ENCODE data around the gene HELZ. TPM values are rescaled to one million over a fixed set of nuclear protein-coding genes. Genes with fewer than 3 reads are reported as not detected.
A peak's percentile ranks its signal among the peaks of the same experiment; 100 is the strongest.

Gene HELZ
- total RNA-seq, 1 experiment from 2014 or later = 31.3 TPM

DNA sequence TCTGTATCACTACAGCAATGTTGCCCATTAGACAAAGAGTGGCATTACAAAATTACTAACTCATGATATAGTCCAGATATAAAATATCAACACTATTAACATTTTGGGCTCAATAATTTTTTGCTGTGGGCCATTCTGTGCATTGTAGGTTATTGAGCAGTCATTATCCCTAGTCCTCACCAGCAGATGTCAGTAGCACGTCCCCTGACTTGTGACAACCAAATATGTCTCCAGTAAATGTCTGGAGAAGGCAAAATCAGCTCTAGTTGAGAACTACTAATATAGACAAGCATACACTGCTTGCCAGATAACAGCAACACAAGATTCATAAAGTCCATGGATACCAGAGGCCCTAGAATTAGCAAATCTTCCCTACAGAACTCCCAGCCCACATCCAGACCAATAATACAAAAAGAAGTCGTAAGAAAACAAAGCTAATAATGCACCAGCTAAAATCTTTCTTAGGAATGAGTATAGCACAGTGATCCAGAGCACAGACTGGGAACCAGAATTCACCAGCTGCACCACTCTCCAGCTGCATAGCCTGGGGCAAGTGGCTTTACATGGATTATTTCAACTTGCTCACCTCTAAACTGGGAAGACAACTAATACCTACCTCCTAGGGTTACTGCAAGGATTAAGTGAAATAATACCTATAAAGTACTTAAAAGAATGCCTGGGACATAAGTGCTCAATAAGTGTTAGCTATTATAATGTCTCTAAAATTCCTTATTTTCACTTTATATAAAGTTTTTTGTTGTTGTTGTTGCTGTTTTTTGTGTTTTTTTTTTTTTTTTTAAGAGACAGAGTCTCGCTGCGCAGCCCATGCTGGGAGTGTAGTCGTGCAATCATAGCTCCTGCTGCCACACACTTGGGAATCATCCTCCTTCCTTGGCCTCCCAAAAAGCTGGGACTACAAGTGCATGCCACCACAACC, 23.7 kb downstream of the HELZ start:
- DNase-seq = peak; percentile 54
- Histone ChIP-seq H3K9ac (ENCODE audit: low read length) (no peak overlapping the region), H3K27me3 (ENCODE audit: low read length) (no peaks in the 10 kb centered on the region), H3F3A (ENCODE audit: low read length, unreplicated experiment) (no peaks in the 10 kb centered on the region), H3K9me2 (replicated peaks; ENCODE audit: low read length) (no peaks in the 10 kb centered on the region), H2AFZ (ENCODE audit: low read length) (no peak overlapping the region), H4K20me1 (ENCODE audit: low read length) (peaks cover 8% of the 10 kb centered on the region; the same call in 1 of the 2 replicates), H3K4me3 (ENCODE audit: low read length) (no peak overlapping the region), H3K36me3 (ENCODE audit: low read depth, low read length) (peaks cover 33% of the 10 kb centered on the region), H3K79me2 (ENCODE audit: low read length) (peaks cover 72% of the 10 kb centered on the region), H3K4me1 (ENCODE audit: insufficient read depth, low read length) (peaks cover 9% of the 10 kb centered on the region), H3K27ac (ENCODE audit: low read length) (no peak overlapping the region), H3K4me2 (ENCODE audit: low read length) (no peak overlapping the region), H3K9me3 (ENCODE audit: low read length) (no peaks in the 10 kb centered on the region)
- no TSS peak for BruUV-seq (replicated peaks)
- intact Hi-C loops (cut with micrococcal nuclease) = loop anchor here (1.0 kb wide), 2 partner anchors 25 to 72 kb away; no protein-coding TSS in a partner anchor
- ChIA-PET POLR2A (ENCODE audit: unreplicated experiment) (interaction anchor here (0.6 kb wide), 1 partner anchor 157 kb away, joined by 10 read pairs; no protein-coding TSS in a partner anchor), CTCF (interaction anchor here (0.5 to 0.8 kb wide), 7 partner anchors 9 to 579 kb away, joined by 3 to 12 read pairs (median 5); no protein-coding TSS in a partner anchor)
- no peak for TF ChIP-seq EZH2 (IDR thresholded peaks at IDR 0.05; ENCODE audit: low read length, unreplicated experiment)
- no peak for TF ChIP-seq EZH2phosphoT487 (IDR thresholded peaks at IDR 0.05; ENCODE audit: borderline replicate concordance, low read length)
- TF ChIP-seq, protein P1, sequence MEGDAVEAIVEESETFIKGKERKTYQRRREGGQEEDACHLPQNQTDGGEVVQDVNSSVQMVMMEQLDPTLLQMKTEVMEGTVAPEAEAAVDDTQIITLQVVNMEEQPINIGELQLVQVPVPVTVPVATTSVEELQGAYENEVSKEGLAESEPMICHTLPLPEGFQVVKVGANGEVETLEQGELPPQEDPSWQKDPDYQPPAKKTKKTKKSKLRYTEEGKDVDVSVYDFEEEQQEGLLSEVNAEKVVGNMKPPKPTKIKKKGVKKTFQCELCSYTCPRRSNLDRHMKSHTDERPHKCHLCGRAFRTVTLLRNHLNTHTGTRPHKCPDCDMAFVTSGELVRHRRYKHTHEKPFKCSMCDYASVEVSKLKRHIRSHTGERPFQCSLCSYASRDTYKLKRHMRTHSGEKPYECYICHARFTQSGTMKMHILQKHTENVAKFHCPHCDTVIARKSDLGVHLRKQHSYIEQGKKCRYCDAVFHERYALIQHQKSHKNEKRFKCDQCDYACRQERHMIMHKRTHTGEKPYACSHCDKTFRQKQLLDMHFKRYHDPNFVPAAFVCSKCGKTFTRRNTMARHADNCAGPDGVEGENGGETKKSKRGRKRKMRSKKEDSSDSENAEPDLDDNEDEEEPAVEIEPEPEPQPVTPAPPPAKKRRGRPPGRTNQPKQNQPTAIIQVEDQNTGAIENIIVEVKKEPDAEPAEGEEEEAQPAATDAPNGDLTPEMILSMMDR (conservative IDR thresholded peaks at IDR 0.05; ENCODE audit: low read depth, low read length) = peak; percentile 69
- peak; percentile 66 for ATAC-seq

DNA sequence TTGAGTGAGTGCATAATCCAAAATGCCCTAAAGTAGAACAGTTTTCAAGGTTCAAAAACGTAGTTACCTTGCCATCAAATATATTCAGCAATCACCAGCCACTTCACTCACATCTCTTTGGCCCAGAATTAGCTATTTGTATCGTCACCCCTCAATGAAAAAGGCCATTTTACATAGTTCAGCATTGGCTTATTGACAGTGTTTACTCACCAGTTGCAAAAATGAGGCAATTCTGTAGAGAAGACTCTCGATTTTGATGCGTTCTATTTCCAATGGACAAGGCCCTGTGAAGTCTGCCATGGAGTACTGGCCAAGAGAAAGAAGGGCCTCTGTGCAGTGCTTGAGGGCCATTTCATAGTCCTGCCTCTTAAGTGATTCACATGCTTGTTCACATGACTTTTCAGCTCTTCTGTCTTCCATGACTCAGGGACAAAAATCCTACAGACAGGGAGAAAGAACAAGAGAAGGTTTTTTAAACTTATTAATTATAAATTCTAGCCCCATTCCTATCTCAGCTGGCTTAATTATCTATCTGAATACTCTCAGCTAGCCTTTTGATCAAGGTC, 26.5 kb downstream of the HELZ start:
- CTCF ChIA-PET = no interaction called here
- no peak overlapping the region for H3K9ac ChIP-seq (ENCODE audit: low read length)

More for the DNA sequence above, 26.5 kb downstream of the HELZ start:
- Histone ChIP-seq H3K4me3 (ENCODE audit: low read length) (no peak overlapping the region), H3K36me3 (ENCODE audit: low read depth, low read length) (peaks cover 30% of the 10 kb centered on the region), H3K79me2 (ENCODE audit: low read length) (peaks cover 44% of the 10 kb centered on the region), H3K27ac (ENCODE audit: low read length) (no peak overlapping the region), H3K4me2 (ENCODE audit: low read length) (no peak overlapping the region), H4K20me1 (ENCODE audit: low read length) (peaks cover 8% of the 10 kb centered on the region; the same call in 1 of the 2 replicates), H3K4me1 (ENCODE audit: insufficient read depth, low read length) (peaks cover 12% of the 10 kb centered on the region), H3K27me3 (ENCODE audit: low read length) (no peaks in the 10 kb centered on the region), H2AFZ (ENCODE audit: low read length) (no peak overlapping the region), H3F3A (ENCODE audit: low read length, unreplicated experiment) (no peaks in the 10 kb centered on the region), H3K9me2 (replicated peaks; ENCODE audit: low read length) (no peaks in the 10 kb centered on the region), H3K9me3 (ENCODE audit: low read length) (no peaks in the 10 kb centered on the region)
- POLR2A ChIA-PET (ENCODE audit: unreplicated experiment) = no interaction called here
- BruUV-seq (replicated peaks) = no TSS peak
- DNase-seq = no peak
- ATAC-seq = no peak
- TF ChIP-seq EZH2phosphoT487 (IDR thresholded peaks at IDR 0.05; ENCODE audit: borderline replicate concordance, low read length) (no peak), EZH2 (IDR thresholded peaks at IDR 0.05; ENCODE audit: low read length, unreplicated experiment) (no peak)
- TF ChIP-seq, protein P1 (conservative IDR thresholded peaks at IDR 0.05; ENCODE audit: low read depth, low read length) = no peak
- intact Hi-C loops (cut with micrococcal nuclease) = no loop called here

Measured in PC-3 (cell line).